ENCODE data around the gene CALHM6.
A peak's percentile ranks its signal among the peaks of the same experiment; 100 is the strongest.
"Not testable (repeated sequence)": the region's sequence is repeated elsewhere in the genome, so short reads cannot be mapped to it uniquely, and the experiment has no call there.

Gene CALHM6

GRCh38 chr6:116476002-116476678 is 15.0 kb downstream of the CALHM6 start:
- peak; percentile 16 for DNase-seq (ENCODE audit: low spot score)

- DNase-seq (ENCODE audit: low spot score) = no peak
Measured at GRCh38 chr6:116482780-116483179, 21.6 kb downstream of the CALHM6 start.

DNA sequence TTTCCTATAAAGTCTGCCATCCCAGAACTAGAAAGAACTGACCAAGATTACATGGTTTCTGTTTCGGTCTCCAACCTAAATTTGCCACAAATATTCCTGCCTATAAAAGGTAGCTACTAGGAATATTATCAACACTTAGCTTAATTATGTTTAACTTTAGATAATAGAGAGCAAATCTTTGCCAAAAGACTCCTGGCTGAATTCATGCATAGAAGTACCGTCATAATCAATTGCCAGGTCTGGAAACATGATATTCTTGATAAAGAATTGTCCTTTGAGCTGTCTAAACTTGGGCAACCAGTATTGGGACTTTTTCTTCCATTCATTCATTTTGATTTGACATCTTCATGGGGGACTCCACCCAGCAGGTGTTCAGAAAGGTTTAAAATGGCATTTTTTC is 22.4 kb downstream of the CALHM6 start:
- DNase-seq (ENCODE audit: low spot score) = no peak

DNA sequence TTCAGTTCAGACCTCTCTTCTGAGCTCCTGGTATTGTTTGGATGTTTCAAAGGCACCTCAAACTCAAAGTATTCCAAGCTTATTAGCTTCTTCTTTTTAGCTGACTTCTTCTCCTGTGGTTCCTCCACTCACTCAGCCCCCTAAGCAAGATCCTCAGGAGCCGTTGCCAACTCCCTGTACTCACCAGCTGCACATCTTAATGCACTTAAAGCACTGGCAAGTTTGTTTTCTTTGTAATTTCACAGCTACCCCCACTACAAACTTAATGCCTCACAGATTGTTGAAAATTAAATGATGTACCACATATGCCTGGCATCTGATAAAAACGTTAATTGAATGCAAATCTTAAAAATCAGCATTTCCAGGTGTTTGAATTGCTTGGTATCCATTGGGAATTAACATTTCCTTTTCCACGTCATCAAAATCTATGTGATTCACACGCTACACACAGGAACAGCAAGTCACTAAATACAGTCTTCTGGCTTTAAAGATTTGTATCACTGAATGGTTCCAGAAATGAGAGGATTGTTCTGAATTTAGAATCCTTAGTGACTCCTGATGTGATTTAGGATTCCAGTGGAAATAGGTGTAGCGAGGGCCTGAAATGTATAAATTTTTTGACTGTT is 24.5 kb downstream of the CALHM6 start:
- no peak for DNase-seq (ENCODE audit: low spot score)

GRCh38 chr6:116491610-116492330 is 30.6 kb downstream of the CALHM6 start:
- no peak for DNase-seq (ENCODE audit: low spot score)

DNA sequence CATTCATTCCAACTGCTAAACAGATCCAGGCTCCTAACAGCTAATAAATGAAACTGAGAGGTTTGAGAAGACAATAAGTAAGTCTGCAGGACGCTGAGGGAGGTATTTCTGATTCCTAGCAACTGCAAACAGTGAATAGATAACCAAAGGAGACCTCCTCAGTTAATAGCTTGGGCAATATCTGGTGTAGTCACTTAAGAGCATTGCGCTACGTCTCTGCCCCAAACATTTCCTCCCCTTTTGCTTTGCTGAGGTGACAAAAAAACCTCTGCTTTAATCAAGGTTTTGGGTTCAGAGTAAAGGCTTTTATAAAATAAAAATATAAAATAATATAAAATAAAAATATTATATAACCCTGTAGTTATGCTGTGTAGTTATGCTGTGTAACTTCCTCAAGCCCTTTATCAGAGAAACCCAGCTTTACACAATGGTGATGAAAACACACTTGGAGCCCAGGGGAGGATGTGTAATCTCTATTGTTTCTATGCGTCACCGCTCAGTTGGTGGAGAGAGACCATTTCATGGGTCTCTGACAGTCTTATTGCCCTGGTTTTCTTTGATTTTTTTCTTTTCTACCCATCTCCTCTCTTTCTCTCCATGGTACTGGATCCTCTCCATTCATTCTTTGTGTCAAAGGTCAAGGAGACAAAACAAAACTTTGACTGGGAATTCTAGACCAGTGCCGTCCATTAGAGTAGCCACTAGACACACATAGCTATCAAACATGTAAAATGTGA is 31.3 kb downstream of the CALHM6 start:
- DNase-seq (ENCODE audit: low spot score) = no peak

- not testable (repeated sequence) for DNase-seq (ENCODE audit: low spot score)
Measured at GRCh38 chr6:116495161-116495560, 34.0 kb downstream of the CALHM6 start.

DNA sequence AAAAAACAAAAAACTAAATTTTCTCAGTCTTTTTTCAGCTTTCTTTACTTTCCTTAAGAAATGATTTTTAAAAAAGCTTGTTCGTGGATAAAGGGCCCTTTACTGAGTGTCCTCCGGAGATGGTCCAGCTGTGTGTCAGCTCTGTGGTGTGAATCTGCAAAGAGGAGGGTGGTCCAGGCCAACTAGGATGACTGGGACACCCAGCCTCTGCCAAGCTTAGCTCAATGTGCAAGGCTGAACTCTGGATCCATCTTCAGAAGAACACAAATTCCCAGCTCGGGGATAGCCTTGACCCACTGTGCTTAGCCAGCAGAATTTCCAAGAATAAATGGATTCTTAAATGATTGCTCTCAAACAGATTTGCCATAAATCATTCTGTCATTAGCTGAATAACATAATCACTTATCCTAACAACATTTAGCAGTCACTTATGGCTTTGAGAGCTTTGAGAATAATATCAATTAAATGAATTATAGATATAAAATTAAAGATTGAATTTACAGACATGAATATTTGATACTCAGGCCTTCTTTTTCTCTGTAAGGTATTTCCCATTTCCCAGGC is 36.0 kb downstream of the CALHM6 start:
- DNase-seq (ENCODE audit: low spot score) = no peak

- DNase-seq (ENCODE audit: low spot score) = peak; percentile 64
Measured at GRCh38 chr6:116500969-116501433, 39.8 kb downstream of the CALHM6 start.

DNA sequence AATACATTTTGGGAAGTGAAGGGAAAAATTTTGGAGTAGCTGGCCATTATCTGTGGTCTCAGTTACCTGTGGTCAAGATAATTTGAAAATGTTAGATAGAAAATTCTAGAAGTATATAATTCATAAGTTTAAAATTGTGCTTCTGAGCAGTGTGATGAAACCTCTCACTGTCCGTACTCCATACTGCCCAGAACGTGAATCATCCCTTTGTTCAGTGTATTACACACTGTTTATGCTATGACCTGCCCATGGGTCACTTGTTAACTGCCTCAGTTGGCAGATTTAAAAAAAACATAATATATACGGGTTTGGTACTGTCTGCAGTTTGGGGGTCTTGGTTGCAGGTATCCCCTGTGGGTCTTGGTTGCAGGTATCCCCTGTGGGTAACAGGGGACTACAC is 46.1 kb downstream of the CALHM6 start:
- no peak for DNase-seq (ENCODE audit: low spot score)

DNA sequence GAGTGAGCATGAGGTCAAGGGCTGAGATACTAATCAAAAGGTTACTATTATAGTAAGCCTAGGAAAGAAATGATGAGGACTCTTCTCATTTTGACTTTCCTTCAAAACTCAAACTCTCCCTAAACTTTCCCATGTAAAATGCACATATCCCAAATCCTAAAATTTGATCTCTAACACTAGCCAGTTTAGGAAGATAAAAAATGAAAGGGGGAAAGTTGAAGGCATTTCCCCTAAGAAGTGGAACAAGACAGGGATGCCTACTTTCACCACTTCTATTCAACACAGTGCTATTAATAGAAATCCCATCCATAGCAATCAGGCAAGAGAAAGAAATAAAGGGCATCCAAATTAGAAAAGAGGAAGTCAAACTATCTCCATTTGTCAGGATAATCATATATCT is 47.4 kb downstream of the CALHM6 start:
- DNase-seq (ENCODE audit: low spot score) = no peak

GRCh38 chr6:116511424-116512110 is 50.4 kb downstream of the CALHM6 start, which contains the start of gene CALHM5:
CALHM5 (plus strand) TSS chr6:116511639; CDS start chr6:116511697, 58 bp downstream.
- peak; percentile 76 for DNase-seq (ENCODE audit: low spot score)

GRCh38 chr6:116512111-116512559 is 51.0 kb downstream of the CALHM6 start:
- DNase-seq (ENCODE audit: low spot score) = no peak

DNA sequence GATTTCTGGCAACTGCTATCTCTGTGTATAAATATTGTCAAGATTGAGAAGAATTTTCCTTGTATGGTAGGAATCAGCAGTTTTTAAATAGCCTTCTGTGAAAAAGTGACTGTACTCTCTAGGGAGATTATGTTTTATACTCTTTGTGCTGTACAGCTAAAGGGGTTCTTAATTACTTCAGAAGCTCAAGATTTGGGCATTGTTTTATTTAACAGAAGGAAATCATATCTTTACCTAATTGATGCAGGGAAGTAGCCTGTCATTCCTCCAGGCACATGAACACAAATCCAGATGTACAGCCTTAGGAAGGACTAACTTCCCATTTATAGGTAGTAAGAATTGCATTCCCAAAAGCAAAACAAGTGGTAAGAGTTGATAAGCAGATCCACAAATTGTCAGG is 51.6 kb downstream of the CALHM6 start:
- DNase-seq (ENCODE audit: low spot score) = no peak
